Tibial nerve (tissue), 4 donors: ENCODE results near the gene PRR5. TPM values are rescaled to one million over a fixed set of nuclear protein-coding genes. Genes with fewer than 3 reads are reported as not detected.

Experiments
- DNase-seq, 2 donors: peaks; one replicate each; pipeline ENCODE4 v3.0.0-alpha.2; 2019; ENCODE audit warnings: low spot score in 2 of 2
- H3K27ac ChIP-seq, 4 donors: fragments of 200-600 bp; sonication (generic) in 3 of 4; one replicate each; pipeline ENCODE4 v1.5.1; 2017 to 2019; ENCODE audit warnings: mild to moderate bottlenecking in 1 of 4
- H3K27me3 ChIP-seq, 2 donors: fragments of 200-600 bp; sonication (generic) in 1 of 2; one replicate each; pipeline versions ENCODE4 v1.5.1 to v1.6.0; 2017 to 2019
- H3K36me3 ChIP-seq, 3 donors: fragments of 200-600 bp; sonication (generic); one replicate each; pipeline ENCODE4 v1.5.1; 2018 to 2019
- H3K4me1 ChIP-seq, 4 donors: fragments of 200-600 bp; sonication (generic) in 3 of 4; one replicate each; pipeline ENCODE4 v1.5.1; 2017 to 2019
- H3K4me3 ChIP-seq, 4 donors: fragments of 200-600 bp; sonication (generic) in 3 of 4; one replicate each; pipeline ENCODE4 v1.5.1; 2017 to 2019; ENCODE audit warnings: mild to moderate bottlenecking in 1 of 4, moderate library complexity in 1 of 4
- H3K9me3 ChIP-seq, 4 donors: fragments of 200-600 bp; sonication (generic) in 3 of 4; one replicate each; pipeline ENCODE4 v1.5.1; 2017 to 2019
- EP300 ChIP-seq, 2 donors: sonication (generic); formaldehyde crosslinking; IDR thresholded peaks; one replicate each; pipeline ENCODE4 v1.6.1; 2017; ENCODE audit warnings: antibody characterized with exemption in 2 of 2, mild to moderate bottlenecking in 1 of 2
- POLR2A ChIP-seq, 2 donors: fragments of 450-650 bp; IDR thresholded peaks; one replicate each; pipeline ENCODE4 v1.6.1; 2017; ENCODE audit warnings: antibody characterized with exemption in 2 of 2, mild to moderate bottlenecking in 2 of 2, moderate library complexity in 2 of 2
- WGBS, 2 donors: methylation state at CpG; one replicate each; pipeline ENCODE4 v1.1.5; 2018; 5-methylcytosine and 5-hydroxymethylcytosine counted together
- total RNA-seq, 4 donors: library from RNA; depleted of rRNA; stranded (reverse); fragments of >200 nt; gene quantifications; one replicate each; pipeline ENCODE4 v1.1.0, GENCODE V29; 2016
- TF ChIP-seq, protein P1 (sequence below), 5 experiments: fragments of 200-600 bp in 3 of 5; fragments of 450-650 bp in 2 of 5; sonication (generic) in 3 of 5; IDR thresholded peaks; one replicate each; pipeline ENCODE4 v1.5.1; 2016 to 2019; ENCODE audit warnings: antibody characterized with exemption in 5 of 5, mild to moderate bottlenecking in 3 of 5, moderate library complexity in 2 of 5

Gene PRR5
- total RNA-seq, 4 donors from 2014 or later, result 40.4 to 68.4 (median 42.5) TPM

DNA sequence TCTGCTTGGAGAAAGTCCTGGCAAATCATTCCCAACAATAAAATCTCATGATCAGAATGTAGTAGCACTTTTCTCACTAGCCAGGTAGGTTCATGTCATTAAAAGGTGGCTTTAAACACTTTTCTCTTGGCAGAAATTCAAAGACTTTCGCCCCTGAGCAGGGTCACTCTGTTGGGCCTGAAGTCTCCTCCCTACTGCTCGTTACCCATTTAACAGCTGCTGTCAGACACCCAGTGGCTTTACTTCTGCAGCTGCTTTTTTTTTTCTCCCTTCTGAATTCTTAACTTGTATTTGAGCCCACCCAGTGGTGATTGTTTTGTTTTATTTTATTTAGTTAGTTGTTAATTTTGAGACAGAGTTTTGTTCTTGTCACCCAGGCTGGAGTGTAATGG lies 75.4 kb downstream of the PRR5 start:
- no peak overlapping the region for H3K4me3 ChIP-seq
- no peaks in the 10 kb centered on the region for H3K36me3 ChIP-seq
- no peak for DNase-seq
- TF ChIP-seq POLR2A (IDR thresholded peaks at IDR 0.05) (no peak), EP300 (IDR thresholded peaks at IDR 0.05) (no peak)
- TF ChIP-seq, protein P1, sequence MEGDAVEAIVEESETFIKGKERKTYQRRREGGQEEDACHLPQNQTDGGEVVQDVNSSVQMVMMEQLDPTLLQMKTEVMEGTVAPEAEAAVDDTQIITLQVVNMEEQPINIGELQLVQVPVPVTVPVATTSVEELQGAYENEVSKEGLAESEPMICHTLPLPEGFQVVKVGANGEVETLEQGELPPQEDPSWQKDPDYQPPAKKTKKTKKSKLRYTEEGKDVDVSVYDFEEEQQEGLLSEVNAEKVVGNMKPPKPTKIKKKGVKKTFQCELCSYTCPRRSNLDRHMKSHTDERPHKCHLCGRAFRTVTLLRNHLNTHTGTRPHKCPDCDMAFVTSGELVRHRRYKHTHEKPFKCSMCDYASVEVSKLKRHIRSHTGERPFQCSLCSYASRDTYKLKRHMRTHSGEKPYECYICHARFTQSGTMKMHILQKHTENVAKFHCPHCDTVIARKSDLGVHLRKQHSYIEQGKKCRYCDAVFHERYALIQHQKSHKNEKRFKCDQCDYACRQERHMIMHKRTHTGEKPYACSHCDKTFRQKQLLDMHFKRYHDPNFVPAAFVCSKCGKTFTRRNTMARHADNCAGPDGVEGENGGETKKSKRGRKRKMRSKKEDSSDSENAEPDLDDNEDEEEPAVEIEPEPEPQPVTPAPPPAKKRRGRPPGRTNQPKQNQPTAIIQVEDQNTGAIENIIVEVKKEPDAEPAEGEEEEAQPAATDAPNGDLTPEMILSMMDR (IDR thresholded peaks at IDR 0.05), result no peak
- 62 to 64% methylated on average over 2 of the region's 2 CpGs for WGBS, 2 donors
- no peak overlapping the region for H3K27ac ChIP-seq
- peaks cover 0 to 14% (median 0%) of the 10 kb centered on the region in 4 donors for H3K9me3 ChIP-seq
- no peaks in the 10 kb centered on the region for H3K27me3 ChIP-seq
- no peaks in the 10 kb centered on the region for H3K4me1 ChIP-seq

DNA sequence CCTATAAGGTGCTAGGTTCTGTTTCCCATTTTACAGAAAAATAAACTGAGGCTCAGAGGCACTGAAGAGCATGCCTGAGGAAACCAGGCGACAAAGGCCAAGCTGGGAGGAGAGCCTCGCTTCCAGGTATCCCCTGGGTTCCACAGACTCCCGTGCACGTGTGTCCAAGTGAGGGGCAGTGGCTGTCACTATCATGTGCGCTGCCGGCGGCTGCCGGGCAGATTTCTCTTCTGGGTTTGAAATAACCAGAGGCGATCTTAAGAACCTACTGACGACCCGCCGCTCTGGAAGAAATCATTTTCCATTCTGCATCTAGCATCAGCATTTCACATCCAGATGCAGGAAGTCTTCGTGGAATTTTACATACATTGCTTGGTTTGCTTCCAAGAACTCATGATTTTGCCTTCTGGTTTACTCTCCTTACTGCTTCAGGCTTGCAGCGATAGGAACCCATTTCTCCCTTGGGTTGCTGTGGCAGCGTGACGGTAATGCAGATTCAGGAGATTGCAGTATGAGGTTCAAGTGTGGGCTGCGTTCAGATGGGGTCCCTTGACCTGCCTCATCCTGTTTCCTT lies 79.0 kb downstream of the PRR5 start:
- DNase-seq, result no peak
- H3K4me1 ChIP-seq, result no peaks in the 10 kb centered on the region
- no peaks in the 10 kb centered on the region for H3K27me3 ChIP-seq
- H3K9me3 ChIP-seq, result no peaks in the 10 kb centered on the region
- 68 to 73% methylated on average over 17 of the region's 17 CpGs for WGBS, 2 donors
- TF ChIP-seq EP300 (IDR thresholded peaks at IDR 0.05), result no peak
- TF ChIP-seq, protein P1 (IDR thresholded peaks at IDR 0.05), result no peak
- H3K4me3 ChIP-seq, result no peak overlapping the region
- H3K36me3 ChIP-seq, result no peaks in the 10 kb centered on the region
- no peak overlapping the region for H3K27ac ChIP-seq

DNA sequence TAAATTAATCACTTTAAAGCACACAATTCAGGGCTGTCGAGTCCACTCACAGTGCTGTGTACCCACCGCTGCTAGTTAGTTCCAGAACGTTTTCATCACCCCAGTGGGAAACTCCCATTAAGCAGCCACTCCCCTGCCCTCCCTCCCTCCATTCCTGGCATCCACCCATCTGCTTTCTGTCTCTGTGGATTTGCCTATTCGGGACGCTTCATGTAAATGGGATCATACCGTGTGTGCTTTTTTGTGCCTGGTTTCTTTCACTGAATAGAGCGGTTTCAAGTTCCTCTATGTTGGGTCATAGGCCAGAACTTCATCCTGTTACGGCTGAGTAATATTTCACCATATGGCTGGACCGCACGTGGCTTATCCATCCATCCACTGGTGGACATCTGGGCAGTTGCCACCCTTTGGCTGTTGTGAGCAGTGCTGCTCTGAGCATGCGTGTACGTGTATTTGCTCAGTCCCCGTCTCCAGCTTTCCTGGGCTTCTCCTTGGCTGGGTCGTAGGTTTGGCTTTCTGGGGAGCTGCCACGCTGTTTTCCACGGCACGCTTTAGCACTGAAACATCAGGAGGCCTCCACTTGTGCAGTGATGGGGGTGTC lies 80.5 kb downstream of the PRR5 start:
- Histone ChIP-seq H3K9me3 (no peaks in the 10 kb centered on the region), H3K4me1 (no peaks in the 10 kb centered on the region), H3K27ac (no peak overlapping the region), H3K36me3 (no peaks in the 10 kb centered on the region), H3K4me3 (no peak overlapping the region), H3K27me3 (no peaks in the 10 kb centered on the region)
- WGBS, 2 donors, result 59 to 67% methylated on average over 17 of the region's 17 CpGs
- no peak for DNase-seq
- TF ChIP-seq POLR2A (IDR thresholded peaks at IDR 0.05), result no peak
- TF ChIP-seq, protein P1 (IDR thresholded peaks at IDR 0.05), result no peak
- TF ChIP-seq EP300 (IDR thresholded peaks at IDR 0.05), result no peak

GRCh38 chr22:44783091-44783490 lies 81.1 kb downstream of the PRR5 start:
- H3K4me1 ChIP-seq, result no peaks in the 10 kb centered on the region
- H3K36me3 ChIP-seq, result no peaks in the 10 kb centered on the region
- no peak overlapping the region for H3K27ac ChIP-seq
- no peaks in the 10 kb centered on the region for H3K27me3 ChIP-seq
- no peak overlapping the region for H3K4me3 ChIP-seq
- TF ChIP-seq EP300 (IDR thresholded peaks at IDR 0.05) (no peak), POLR2A (IDR thresholded peaks at IDR 0.05) (no peak)
- TF ChIP-seq, protein P1 (IDR thresholded peaks at IDR 0.05), result no peak
- H3K9me3 ChIP-seq, result no peaks in the 10 kb centered on the region
- 56 to 72% methylated on average over 10 of the region's 10 CpGs for WGBS, 2 donors
- DNase-seq, result no peak

GRCh38 chr22:44783581-44783980 lies 81.6 kb downstream of the PRR5 start:
- Histone ChIP-seq H3K36me3 (no peaks in the 10 kb centered on the region), H3K9me3 (no peaks in the 10 kb centered on the region), H3K27ac (no peak overlapping the region), H3K27me3 (no peaks in the 10 kb centered on the region), H3K4me1 (no peaks in the 10 kb centered on the region), H3K4me3 (no peak overlapping the region)
- TF ChIP-seq POLR2A (IDR thresholded peaks at IDR 0.05), result no peak
- TF ChIP-seq, protein P1 (IDR thresholded peaks at IDR 0.05), result no peak
- no peak for TF ChIP-seq EP300 (IDR thresholded peaks at IDR 0.05)
- WGBS, 2 donors, result 26 to 51% methylated on average over 14 of the region's 14 CpGs
- DNase-seq, result no peak
